ENCODE data around the gene EME2.

Gene EME2

GRCh38 chr16:1816396-1817275, 44.0 kb downstream of the EME2 start:
- Histone ChIP-seq H3K9me3 (ENCODE audit: control insufficient read depth, low read length) (no peaks in the 10 kb centered on the region), H3K4me1 (ENCODE audit: control insufficient read depth, insufficient read depth, low read length, poor library complexity, severe bottlenecking) (no peaks in the 10 kb centered on the region), H3K36me3 (ENCODE audit: control insufficient read depth, insufficient read depth, low read length) (peaks cover 34% of the 10 kb centered on the region), H3K4me3 (ENCODE audit: extremely low read depth, insufficient read depth, low read length, poor library complexity, severe bottlenecking) (no peak overlapping the region), H3K27ac (ENCODE audit: low read depth, low read length, severe bottlenecking) (no peak overlapping the region)
- 96% methylated on average over 30 to 39 of the region's 40 CpGs for WGBS, 2 experiments (ENCODE audit: insufficient coverage in 2 of 2)

- no peak overlapping the region for H3K4me3 ChIP-seq (ENCODE audit: extremely low read depth, insufficient read depth, low read length, poor library complexity, severe bottlenecking)
- no peaks in the 10 kb centered on the region for H3K4me1 ChIP-seq (ENCODE audit: control insufficient read depth, insufficient read depth, low read length, poor library complexity, severe bottlenecking)
- H3K36me3 ChIP-seq (ENCODE audit: control insufficient read depth, insufficient read depth, low read length), result peaks cover 37% of the 10 kb centered on the region
- 87 to 99% methylated on average over 4 to 8 of the region's 9 CpGs for WGBS, 2 experiments (ENCODE audit: insufficient coverage in 2 of 2)
- H3K9me3 ChIP-seq (ENCODE audit: control insufficient read depth, low read length), result no peaks in the 10 kb centered on the region
- H3K27ac ChIP-seq (ENCODE audit: low read depth, low read length, severe bottlenecking), result no peak overlapping the region
Observed at GRCh38 chr16:1817276-1817589, 44.6 kb downstream of the EME2 start.

- Histone ChIP-seq H3K4me1 (ENCODE audit: control insufficient read depth, insufficient read depth, low read length, poor library complexity, severe bottlenecking) (no peaks in the 10 kb centered on the region), H3K27ac (ENCODE audit: low read depth, low read length, severe bottlenecking) (no peak overlapping the region), H3K9me3 (ENCODE audit: control insufficient read depth, low read length) (no peaks in the 10 kb centered on the region), H3K36me3 (ENCODE audit: control insufficient read depth, insufficient read depth, low read length) (peaks cover 41% of the 10 kb centered on the region), H3K4me3 (ENCODE audit: extremely low read depth, insufficient read depth, low read length, poor library complexity, severe bottlenecking) (no peak overlapping the region)
- 90 to 97% methylated on average over 15 to 17 of the region's 17 CpGs for WGBS, 2 experiments (ENCODE audit: insufficient coverage in 2 of 2)
Observed at GRCh38 chr16:1817716-1818115, 45.1 kb downstream of the EME2 start.

- peaks cover 44% of the 10 kb centered on the region for H3K36me3 ChIP-seq (ENCODE audit: control insufficient read depth, insufficient read depth, low read length)
- no peak overlapping the region for H3K27ac ChIP-seq (ENCODE audit: low read depth, low read length, severe bottlenecking)
- H3K4me1 ChIP-seq (ENCODE audit: control insufficient read depth, insufficient read depth, low read length, poor library complexity, severe bottlenecking), result no peaks in the 10 kb centered on the region
- H3K9me3 ChIP-seq (ENCODE audit: control insufficient read depth, low read length), result no peaks in the 10 kb centered on the region
- no peak overlapping the region for H3K4me3 ChIP-seq (ENCODE audit: extremely low read depth, insufficient read depth, low read length, poor library complexity, severe bottlenecking)
- 95% methylated on average over 21 to 27 of the region's 27 CpGs for WGBS, 2 experiments (ENCODE audit: insufficient coverage in 2 of 2)
Observed at GRCh38 chr16:1818204-1818872, 45.7 kb downstream of the EME2 start.

GRCh38 chr16:1818873-1819525, 46.4 kb downstream of the EME2 start:
- Histone ChIP-seq H3K4me1 (ENCODE audit: control insufficient read depth, insufficient read depth, low read length, poor library complexity, severe bottlenecking) (no peaks in the 10 kb centered on the region), H3K9me3 (ENCODE audit: control insufficient read depth, low read length) (no peaks in the 10 kb centered on the region), H3K27ac (ENCODE audit: low read depth, low read length, severe bottlenecking) (no peak overlapping the region), H3K4me3 (ENCODE audit: extremely low read depth, insufficient read depth, low read length, poor library complexity, severe bottlenecking) (no peak overlapping the region), H3K36me3 (ENCODE audit: control insufficient read depth, insufficient read depth, low read length) (peaks cover 39% of the 10 kb centered on the region)
- 97% methylated on average over 28 to 34 of the region's 35 CpGs for WGBS, 2 experiments (ENCODE audit: insufficient coverage in 2 of 2)

- WGBS, 2 experiments (ENCODE audit: insufficient coverage in 2 of 2), result 89 to 95% methylated on average over 10 to 11 of the region's 15 CpGs
- Histone ChIP-seq H3K4me1 (ENCODE audit: control insufficient read depth, insufficient read depth, low read length, poor library complexity, severe bottlenecking) (no peaks in the 10 kb centered on the region), H3K4me3 (ENCODE audit: extremely low read depth, insufficient read depth, low read length, poor library complexity, severe bottlenecking) (no peak overlapping the region), H3K36me3 (ENCODE audit: control insufficient read depth, insufficient read depth, low read length) (peaks cover 35% of the 10 kb centered on the region), H3K9me3 (ENCODE audit: control insufficient read depth, low read length) (no peaks in the 10 kb centered on the region), H3K27ac (ENCODE audit: low read depth, low read length, severe bottlenecking) (no peak overlapping the region)
Observed at GRCh38 chr16:1819611-1820010, 47.0 kb downstream of the EME2 start.

GRCh38 chr16:1820096-1820945, 47.7 kb downstream of the EME2 start:
- WGBS, 2 experiments (ENCODE audit: insufficient coverage in 2 of 2), result 90 to 94% methylated on average over 15 to 19 of the region's 25 CpGs
- H3K27ac ChIP-seq (ENCODE audit: low read depth, low read length, severe bottlenecking), result no peak overlapping the region
- no peaks in the 10 kb centered on the region for H3K9me3 ChIP-seq (ENCODE audit: control insufficient read depth, low read length)
- no peak overlapping the region for H3K4me3 ChIP-seq (ENCODE audit: extremely low read depth, insufficient read depth, low read length, poor library complexity, severe bottlenecking)
- peaks cover 35% of the 10 kb centered on the region for H3K36me3 ChIP-seq (ENCODE audit: control insufficient read depth, insufficient read depth, low read length)
- no peaks in the 10 kb centered on the region for H3K4me1 ChIP-seq (ENCODE audit: control insufficient read depth, insufficient read depth, low read length, poor library complexity, severe bottlenecking)

- H3K4me3 ChIP-seq (ENCODE audit: extremely low read depth, insufficient read depth, low read length, poor library complexity, severe bottlenecking), result no peak overlapping the region
- 93 to 97% methylated on average over 12 of the region's 12 CpGs for WGBS, 2 experiments (ENCODE audit: insufficient coverage in 2 of 2)
- no peaks in the 10 kb centered on the region for H3K4me1 ChIP-seq (ENCODE audit: control insufficient read depth, insufficient read depth, low read length, poor library complexity, severe bottlenecking)
- no peaks in the 10 kb centered on the region for H3K9me3 ChIP-seq (ENCODE audit: control insufficient read depth, low read length)
- H3K27ac ChIP-seq (ENCODE audit: low read depth, low read length, severe bottlenecking), result no peak overlapping the region
- peaks cover 35% of the 10 kb centered on the region for H3K36me3 ChIP-seq (ENCODE audit: control insufficient read depth, insufficient read depth, low read length)
Observed at GRCh38 chr16:1820946-1821290, 48.3 kb downstream of the EME2 start.

- Histone ChIP-seq H3K36me3 (ENCODE audit: control insufficient read depth, insufficient read depth, low read length) (peaks cover 26% of the 10 kb centered on the region), H3K27ac (ENCODE audit: low read depth, low read length, severe bottlenecking) (no peak overlapping the region), H3K9me3 (ENCODE audit: control insufficient read depth, low read length) (no peaks in the 10 kb centered on the region), H3K4me1 (ENCODE audit: control insufficient read depth, insufficient read depth, low read length, poor library complexity, severe bottlenecking) (no peaks in the 10 kb centered on the region), H3K4me3 (ENCODE audit: extremely low read depth, insufficient read depth, low read length, poor library complexity, severe bottlenecking) (no peak overlapping the region)
- WGBS, 2 experiments (ENCODE audit: insufficient coverage in 2 of 2), result 95 to 98% methylated on average over 19 of the region's 24 CpGs
Observed at GRCh38 chr16:1821861-1822611, 49.4 kb downstream of the EME2 start.

- Histone ChIP-seq H3K9me3 (ENCODE audit: control insufficient read depth, low read length) (no peaks in the 10 kb centered on the region), H3K36me3 (ENCODE audit: control insufficient read depth, insufficient read depth, low read length) (peaks cover 23% of the 10 kb centered on the region), H3K27ac (ENCODE audit: low read depth, low read length, severe bottlenecking) (no peak overlapping the region), H3K4me3 (ENCODE audit: extremely low read depth, insufficient read depth, low read length, poor library complexity, severe bottlenecking) (no peak overlapping the region), H3K4me1 (ENCODE audit: control insufficient read depth, insufficient read depth, low read length, poor library complexity, severe bottlenecking) (no peaks in the 10 kb centered on the region)
- WGBS, 2 experiments (ENCODE audit: insufficient coverage in 2 of 2), result 93 to 99% methylated on average over 13 to 14 of the region's 16 CpGs
Observed at GRCh38 chr16:1822801-1823200, 50.2 kb downstream of the EME2 start.
